Mucosa of rectum (tissue), 2 donors: ENCODE measurements around the gene IPCEF1.

Experiments
- H3K27ac ChIP-seq, 2 donors: one replicate each; pipeline ENCODE4 v1.7.0; 2013; ENCODE audit warnings: inconsistent platforms in 2 of 2, low read depth in 2 of 2, low read length in 2 of 2
- H3K27me3 ChIP-seq, 2 donors: one replicate each; pipeline ENCODE4 v1.7.0; 2013; ENCODE audit warnings: low read length in 2 of 2; ENCODE audit not compliant: control insufficient read depth in 2 of 2, insufficient read depth in 2 of 2
- H3K36me3 ChIP-seq, 2 donors: one replicate each; pipeline ENCODE4 v1.7.0; 2013; ENCODE audit warnings: low read length in 2 of 2; ENCODE audit not compliant: control insufficient read depth in 2 of 2, insufficient read depth in 2 of 2
- H3K4me1 ChIP-seq, 2 donors: one replicate each; pipeline ENCODE4 v1.7.0; 2013; ENCODE audit warnings: low read length in 2 of 2, mild to moderate bottlenecking in 1 of 2; ENCODE audit not compliant: control insufficient read depth in 2 of 2, insufficient read depth in 2 of 2
- H3K4me3 ChIP-seq, 2 donors: one replicate each; pipeline ENCODE4 v1.7.0; 2013; ENCODE audit warnings: low read length in 2 of 2
- H3K9ac ChIP-seq, 2 donors: one replicate each; pipeline ENCODE4 v1.7.0; 2013; ENCODE audit warnings: low read length in 2 of 2, low read depth in 1 of 2, mild to moderate bottlenecking in 1 of 2
- H3K9me3 ChIP-seq, 2 donors: one replicate each; pipeline ENCODE4 v1.7.0; 2013; ENCODE audit warnings: low read length in 2 of 2; ENCODE audit not compliant: control insufficient read depth in 2 of 2
- donor health status: healthy.
- donor health status: Normal muscosa, but diverticular disease.

Gene IPCEF1

DNA sequence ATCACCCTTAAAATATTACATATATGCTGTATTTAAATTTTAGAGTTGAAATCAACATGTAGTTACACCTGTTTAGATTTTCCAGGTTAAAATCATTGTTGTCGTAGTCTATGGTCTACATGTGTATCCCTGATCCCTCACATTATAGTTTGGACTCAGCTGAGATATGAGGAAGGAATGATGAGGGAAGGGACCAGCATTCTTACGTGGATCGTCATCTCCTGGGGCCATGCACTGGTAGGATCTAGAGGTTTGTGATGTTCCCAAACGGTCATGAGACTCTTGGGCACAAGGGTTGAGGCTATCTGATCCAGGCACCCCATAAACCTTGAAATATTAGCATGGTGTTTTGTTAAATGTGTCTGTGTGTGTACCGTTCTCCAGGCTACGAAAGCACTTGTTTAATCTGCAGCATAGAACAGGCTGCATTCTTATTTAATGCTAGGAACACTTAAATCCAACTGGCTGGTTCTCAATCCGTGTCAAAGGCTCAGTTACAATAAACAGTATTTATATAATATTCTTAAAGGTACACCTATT is 55.4 kb downstream of the IPCEF1 start:
- Histone ChIP-seq H3K36me3 (no peaks in the 10 kb centered on the region), H3K27me3 (no peaks in the 10 kb centered on the region), H3K4me3 (no peak overlapping the region), H3K27ac (no peak overlapping the region), H3K4me1 (peaks cover 8 to 16% of the 10 kb centered on the region in 2 donors), H3K9ac (no peak overlapping the region), H3K9me3 (no peaks in the 10 kb centered on the region)

DNA sequence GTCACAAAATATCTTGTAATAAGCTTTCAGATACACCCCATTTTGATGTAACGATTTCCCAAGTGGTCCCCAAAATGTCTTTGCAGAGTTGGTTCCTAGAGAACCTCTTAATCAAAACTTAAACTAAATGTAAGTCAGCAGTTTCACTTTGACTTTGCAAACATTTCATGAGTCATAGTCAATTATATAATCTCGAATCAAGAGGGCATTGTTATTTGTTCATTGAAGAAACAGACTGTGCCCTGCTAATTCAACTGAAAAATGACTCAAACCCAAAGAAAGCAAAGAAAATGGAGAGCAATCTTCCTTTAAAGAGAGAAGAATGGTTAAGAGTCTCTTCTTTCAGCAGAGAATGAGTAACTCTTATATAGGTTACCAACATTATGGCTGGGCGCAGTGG is 58.3 kb downstream of the IPCEF1 start:
- peak overlapping the region; percentile 3 to 47 for H3K27ac ChIP-seq
- H3K36me3 ChIP-seq, result no peaks in the 10 kb centered on the region

DNA sequence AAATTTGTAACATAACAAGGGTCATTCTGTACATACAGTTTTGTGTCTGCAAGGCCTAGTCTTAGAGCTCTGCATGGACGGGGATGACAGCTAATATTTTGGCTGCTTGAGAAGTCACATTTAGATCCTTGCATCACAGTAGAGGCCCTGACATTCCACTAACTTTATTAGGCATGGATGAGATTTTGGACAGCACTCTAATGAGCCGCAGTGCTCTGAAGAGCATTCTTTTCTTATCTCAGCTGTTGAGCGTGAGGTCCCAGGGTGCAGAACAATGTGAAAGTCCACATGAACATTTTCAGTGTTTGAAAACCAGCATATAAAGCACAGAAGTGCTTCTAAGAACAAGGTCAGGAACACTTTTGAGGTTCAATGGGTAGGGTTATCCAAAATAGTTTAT is 58.9 kb downstream of the IPCEF1 start:
- H3K27me3 ChIP-seq, result no peaks in the 10 kb centered on the region
- H3K4me3 ChIP-seq, result no peak overlapping the region
- no peak overlapping the region for H3K9ac ChIP-seq
- H3K36me3 ChIP-seq, result no peaks in the 10 kb centered on the region
- no peaks in the 10 kb centered on the region for H3K9me3 ChIP-seq
- H3K27ac ChIP-seq, result peak overlapping the region in 1 of 2 donors; percentile 29
- H3K4me1 ChIP-seq, result peaks cover 8 to 16% of the 10 kb centered on the region in 2 donors

More for the DNA sequence above, 58.3 kb downstream of the IPCEF1 start:
- H3K4me3 ChIP-seq, result no peak overlapping the region
- no peaks in the 10 kb centered on the region for H3K9me3 ChIP-seq
- H3K9ac ChIP-seq, result no peak overlapping the region
- no peaks in the 10 kb centered on the region for H3K27me3 ChIP-seq
- H3K4me1 ChIP-seq, result peaks cover 8 to 16% of the 10 kb centered on the region in 2 donors

DNA sequence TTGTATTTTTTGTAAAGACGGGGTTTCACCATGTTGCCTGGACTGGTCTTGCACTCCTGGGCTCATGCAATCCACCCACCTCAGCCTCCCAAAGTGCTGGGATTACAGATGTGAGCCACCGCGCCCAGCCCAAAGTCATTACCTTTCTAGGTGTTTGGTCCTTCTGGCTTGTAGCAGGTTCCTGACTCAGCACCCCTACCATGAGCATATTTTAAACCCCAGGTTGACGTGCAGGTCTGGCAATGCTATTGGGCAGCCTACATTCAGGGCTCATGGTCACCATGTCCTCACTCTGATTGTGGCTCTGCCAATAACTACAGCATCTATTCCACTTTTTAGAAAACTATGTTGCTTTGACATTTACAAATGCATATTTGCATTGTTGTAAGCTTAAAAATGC is 59.4 kb downstream of the IPCEF1 start:
- Histone ChIP-seq H3K36me3 (no peaks in the 10 kb centered on the region), H3K27me3 (no peaks in the 10 kb centered on the region), H3K9me3 (no peaks in the 10 kb centered on the region), H3K4me3 (no peak overlapping the region), H3K9ac (no peak overlapping the region), H3K4me1 (peaks cover 8 to 12% of the 10 kb centered on the region in 2 donors), H3K27ac (no peak overlapping the region)

DNA sequence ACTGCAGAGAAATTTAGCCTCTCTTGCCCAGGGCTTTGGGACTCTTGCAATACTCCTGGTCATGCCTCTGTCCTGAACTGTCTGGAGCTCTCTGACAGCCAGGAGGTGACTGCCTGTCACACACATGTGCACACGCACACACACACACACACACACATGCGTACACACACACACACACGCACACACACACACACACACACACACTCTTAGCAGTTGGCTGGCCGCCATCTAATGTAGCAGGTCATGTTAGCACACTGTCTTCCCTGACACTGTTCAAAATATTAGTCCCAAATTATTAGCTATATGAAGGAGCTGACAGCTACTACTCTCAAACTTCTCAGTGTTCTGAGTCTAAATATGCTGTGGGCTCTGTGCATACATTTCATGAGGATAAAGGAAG is 60.9 kb downstream of the IPCEF1 start:
- H3K36me3 ChIP-seq, result no peaks in the 10 kb centered on the region
- no peaks in the 10 kb centered on the region for H3K27me3 ChIP-seq
- H3K9me3 ChIP-seq, result no peaks in the 10 kb centered on the region
- no peak overlapping the region for H3K9ac ChIP-seq
- peaks cover 5% of the 10 kb centered on the region in 2 donors for H3K4me1 ChIP-seq
- no peak overlapping the region for H3K27ac ChIP-seq
- H3K4me3 ChIP-seq, result no peak overlapping the region

DNA sequence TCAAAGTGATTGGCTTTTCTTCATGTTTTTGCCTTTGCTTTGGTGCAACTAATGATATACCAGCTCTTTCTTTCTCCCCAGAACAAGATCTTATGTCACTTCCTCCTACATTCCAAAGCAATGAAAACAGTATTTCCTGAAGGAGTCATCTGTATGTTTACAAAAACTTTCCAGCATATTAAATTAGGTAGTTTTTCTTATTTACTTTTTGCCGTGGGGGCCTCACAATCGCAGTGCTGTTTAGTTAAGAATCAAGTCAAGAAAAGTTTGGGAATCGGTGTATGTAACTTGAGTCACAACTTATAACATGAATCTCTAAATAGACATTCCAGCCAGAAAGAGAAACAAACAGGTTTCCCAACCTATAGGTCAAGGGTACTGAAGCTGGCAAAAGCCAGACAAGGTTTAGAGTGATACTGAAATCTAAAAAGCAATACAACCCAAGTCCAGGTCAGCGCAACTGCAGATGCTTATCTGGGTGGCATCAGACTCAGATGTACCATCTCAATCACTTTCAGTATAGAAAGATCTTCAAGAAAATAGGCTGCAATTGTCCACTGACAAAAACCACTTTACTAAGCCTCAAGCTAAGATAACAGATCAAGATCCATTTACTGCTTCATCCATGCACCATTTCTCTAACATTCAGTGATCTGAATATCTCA is 63.6 kb downstream of the IPCEF1 start:
- no peaks in the 10 kb centered on the region for H3K9me3 ChIP-seq
- H3K27ac ChIP-seq, result no peak overlapping the region
- H3K36me3 ChIP-seq, result no peaks in the 10 kb centered on the region
- no peak overlapping the region for H3K9ac ChIP-seq
- H3K4me3 ChIP-seq, result no peak overlapping the region
- H3K4me1 ChIP-seq, result peaks cover 0 to 4% of the 10 kb centered on the region in 2 donors
- no peaks in the 10 kb centered on the region for H3K27me3 ChIP-seq

DNA sequence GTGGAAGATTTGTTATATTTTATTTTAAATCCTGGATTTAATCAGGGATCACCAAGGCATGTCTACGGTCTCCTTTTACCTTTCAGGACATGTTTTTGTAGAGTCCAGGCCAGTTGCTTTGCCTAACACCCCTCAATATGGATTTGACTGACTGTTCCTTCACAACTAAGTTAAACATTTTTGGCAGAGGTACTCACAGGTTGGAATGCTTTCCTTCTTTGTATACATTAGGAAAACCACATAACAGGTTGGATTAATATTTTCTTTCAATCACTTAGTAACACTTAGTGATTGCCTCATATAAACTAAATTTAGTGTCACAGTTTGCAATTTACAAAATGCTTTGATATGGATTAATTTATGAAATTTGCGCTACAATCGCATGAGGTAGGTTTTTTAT is 64.5 kb downstream of the IPCEF1 start:
- H3K36me3 ChIP-seq, result no peaks in the 10 kb centered on the region
- no peaks in the 10 kb centered on the region for H3K4me1 ChIP-seq
- H3K4me3 ChIP-seq, result no peak overlapping the region
- H3K27ac ChIP-seq, result no peak overlapping the region
- peaks cover 0 to 1% of the 10 kb centered on the region in 2 donors for H3K9me3 ChIP-seq
- no peaks in the 10 kb centered on the region for H3K27me3 ChIP-seq
- no peak overlapping the region for H3K9ac ChIP-seq

DNA sequence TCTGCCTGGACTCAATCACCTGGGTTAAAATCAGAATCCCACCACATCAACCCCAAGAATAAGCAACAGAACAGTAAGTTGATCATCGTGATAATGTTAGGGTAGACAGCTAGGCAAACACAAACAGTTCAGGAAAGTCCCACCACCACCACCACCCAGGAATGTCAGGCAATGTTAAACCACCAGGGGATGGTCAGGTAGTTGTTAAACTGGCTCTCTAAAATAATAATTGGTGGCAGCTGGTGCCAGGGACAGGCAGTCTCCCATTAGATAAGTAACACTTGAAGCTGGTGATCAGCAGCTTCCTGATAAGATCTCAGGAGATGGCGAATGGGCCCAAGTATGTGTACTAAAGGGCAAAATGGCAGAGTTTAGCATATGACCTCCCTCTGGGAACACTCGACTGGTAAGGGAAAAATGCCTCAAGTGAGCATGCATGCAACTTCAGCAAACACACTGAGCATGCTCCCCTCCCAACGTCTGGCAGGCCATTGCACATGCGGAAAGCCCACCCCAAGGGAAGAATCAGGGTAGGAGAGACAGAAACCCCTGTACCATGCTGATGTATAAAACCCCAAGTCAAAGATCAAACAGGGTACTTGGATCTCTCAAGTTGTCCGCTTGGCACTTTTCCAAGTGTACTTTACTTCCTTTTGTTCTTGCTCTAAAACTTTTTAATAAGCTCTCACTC is 66.6 kb downstream of the IPCEF1 start:
- Histone ChIP-seq H3K36me3 (no peaks in the 10 kb centered on the region), H3K27ac (no peak overlapping the region), H3K9me3 (peaks cover 0 to 1% of the 10 kb centered on the region in 2 donors), H3K4me1 (no peaks in the 10 kb centered on the region), H3K27me3 (no peaks in the 10 kb centered on the region), H3K4me3 (no peak overlapping the region), H3K9ac (no peak overlapping the region)

DNA sequence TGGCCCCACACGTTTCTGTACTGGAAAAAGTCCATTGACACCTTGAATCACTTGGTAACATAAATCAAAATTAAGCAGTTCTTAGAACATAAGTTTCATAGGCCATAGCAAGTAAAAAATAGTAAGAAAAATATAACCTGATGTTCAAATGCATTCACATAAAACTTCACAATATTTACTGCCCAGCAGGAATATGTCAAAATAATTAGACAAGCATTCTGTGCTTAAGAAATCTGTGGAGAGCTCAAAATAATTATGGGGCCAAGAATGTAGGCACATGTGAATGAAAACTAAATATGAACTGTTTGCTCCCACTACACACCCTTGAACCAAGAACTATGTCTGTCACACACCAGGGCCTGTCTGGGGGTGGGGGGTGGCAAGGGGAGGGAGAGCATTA is 70.8 kb downstream of the IPCEF1 start:
- Histone ChIP-seq H3K4me1 (no peaks in the 10 kb centered on the region), H3K27me3 (no peaks in the 10 kb centered on the region), H3K9ac (no peak overlapping the region), H3K4me3 (no peak overlapping the region), H3K9me3 (peaks cover 0 to 1% of the 10 kb centered on the region in 2 donors), H3K36me3 (no peaks in the 10 kb centered on the region), H3K27ac (no peak overlapping the region)

DNA sequence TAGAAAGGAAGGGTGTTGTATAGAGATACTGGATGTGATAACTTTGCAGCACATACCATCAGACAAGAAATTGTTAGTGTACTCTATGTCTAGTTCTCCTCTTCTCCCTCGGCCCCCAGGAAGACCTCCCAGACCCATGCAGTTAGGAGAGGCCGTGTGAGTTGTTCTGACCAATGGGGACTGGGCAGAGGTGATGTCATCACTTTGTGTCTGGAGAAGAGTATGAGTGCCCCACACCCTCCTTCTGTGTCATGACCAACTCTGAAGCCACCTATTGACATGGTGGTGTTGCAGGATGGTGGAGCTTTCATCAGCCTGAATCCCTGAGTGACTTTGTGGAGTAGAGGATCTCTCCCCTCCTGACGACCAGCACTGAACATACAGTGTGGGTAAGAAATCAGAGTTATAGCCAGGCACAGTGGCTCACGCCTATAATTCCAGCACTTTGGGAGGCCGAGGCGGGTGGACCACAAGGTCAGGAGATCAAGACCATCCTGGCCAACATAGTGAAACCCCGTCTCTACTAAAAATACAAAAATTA is 72.2 kb downstream of the IPCEF1 start:
- Histone ChIP-seq H3K27ac (no peak overlapping the region), H3K9ac (no peak overlapping the region)

More for the DNA sequence above, 72.2 kb downstream of the IPCEF1 start:
- H3K4me3 ChIP-seq, result no peak overlapping the region
- no peaks in the 10 kb centered on the region for H3K27me3 ChIP-seq
- no peaks in the 10 kb centered on the region for H3K36me3 ChIP-seq
- peaks cover 0 to 1% of the 10 kb centered on the region in 2 donors for H3K9me3 ChIP-seq
- H3K4me1 ChIP-seq, result no peaks in the 10 kb centered on the region
